Head of caudate nucleus (tissue), 42 donors: ENCODE results near the gene SCN4B.
A peak's percentile ranks its signal among the peaks of the same experiment; 100 is the strongest.

ENCODE experiments used
- DNase-seq, 42 donors: peaks; one replicate each; pipeline versions ENCODE4 v3.0.0 to v3.0.0-alpha.2; 2020 to 2021; ENCODE audit warnings: mixed read lengths in 7 of 42
- intact Hi-C: fragments of 100-400 bp; cut with DNase I; formaldehyde crosslinking; loops from one replicate; pipeline ENCODE4 v1.15.0; 2022

Gene SCN4B

DNA sequence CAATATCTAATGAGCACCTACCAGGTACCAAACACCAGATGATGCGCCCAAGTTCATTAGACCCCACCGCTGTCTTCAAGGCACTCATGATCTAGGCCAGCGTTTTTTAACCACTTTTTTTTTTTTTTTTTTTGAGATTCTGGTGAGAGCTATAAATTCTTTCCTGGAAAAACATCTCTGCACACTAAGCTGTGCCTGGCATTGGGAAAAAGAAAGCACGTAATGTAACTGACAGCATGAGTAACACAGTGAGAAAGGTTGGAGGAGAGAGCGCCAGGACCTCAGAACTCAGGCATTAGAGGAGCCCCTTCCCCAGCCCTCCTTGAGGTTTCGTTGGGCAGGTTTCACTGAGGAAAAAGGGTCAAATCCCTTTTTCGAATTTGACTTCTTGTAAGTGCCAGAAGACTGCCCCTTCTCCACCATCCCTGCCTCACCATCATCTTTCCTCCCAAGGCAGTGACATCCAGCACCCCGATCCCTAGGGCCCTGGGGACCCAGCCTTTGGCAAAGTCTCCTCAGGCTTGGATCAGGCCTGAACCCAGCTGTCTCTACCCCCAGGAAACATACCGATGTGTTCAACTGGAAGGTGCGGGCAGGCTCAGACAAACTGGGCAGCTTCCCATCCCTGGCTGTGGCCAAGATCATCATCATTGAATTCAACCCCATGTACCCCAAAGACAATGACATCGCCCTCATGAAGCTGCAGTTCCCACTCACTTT is 39.8 kb downstream of the SCN4B start:
- intact Hi-C loops: no loop called here

GRCh38 chr11:118111744-118112035 is 40.9 kb downstream of the SCN4B start:
- intact Hi-C loops: no loop called here
- DNase-seq: peak in 1 of 42 donors; percentile 19

More for the DNA sequence above, 39.8 kb downstream of the SCN4B start:
- DNase-seq: peak in 3 of 42 donors; percentile 35 to 52 (median 35)

DNA sequence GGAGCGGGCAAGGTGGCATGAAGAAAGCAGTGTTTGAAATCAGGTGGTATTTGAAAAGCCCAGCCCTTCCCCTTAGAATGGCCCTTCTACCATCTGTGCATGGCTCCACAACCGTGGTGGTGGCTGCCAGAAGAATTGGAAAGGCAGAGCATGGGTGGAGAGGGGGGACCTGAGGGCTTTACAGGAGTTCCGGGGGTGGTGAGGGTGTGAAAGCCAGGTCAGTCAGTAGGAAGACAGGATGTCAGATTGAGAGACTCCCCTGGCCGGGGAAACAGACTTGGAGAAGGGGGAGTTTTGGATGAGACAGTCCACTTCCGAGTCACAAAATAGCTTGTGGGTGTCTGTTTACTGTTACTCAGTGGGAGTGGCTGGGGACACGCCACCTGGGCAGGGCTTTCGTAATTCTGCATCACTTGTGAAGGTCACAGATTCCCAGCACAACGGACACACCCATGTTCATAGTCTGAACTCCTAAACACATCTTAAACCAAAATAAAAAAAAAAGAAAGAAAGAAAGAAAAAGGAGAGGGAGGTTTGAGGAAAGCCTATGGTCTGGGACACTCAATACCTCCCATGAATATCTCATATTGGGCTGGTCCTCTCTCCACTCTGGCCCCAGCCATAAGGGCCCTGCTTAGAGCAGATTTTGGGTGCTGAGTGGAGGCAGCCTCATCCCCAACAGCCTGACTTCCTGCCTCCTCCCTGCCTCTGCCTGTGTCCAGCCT is 41.4 kb downstream of the SCN4B start:
- intact Hi-C loops: no loop called here
- peak in 1 of 42 donors; percentile 16 for DNase-seq

DNA sequence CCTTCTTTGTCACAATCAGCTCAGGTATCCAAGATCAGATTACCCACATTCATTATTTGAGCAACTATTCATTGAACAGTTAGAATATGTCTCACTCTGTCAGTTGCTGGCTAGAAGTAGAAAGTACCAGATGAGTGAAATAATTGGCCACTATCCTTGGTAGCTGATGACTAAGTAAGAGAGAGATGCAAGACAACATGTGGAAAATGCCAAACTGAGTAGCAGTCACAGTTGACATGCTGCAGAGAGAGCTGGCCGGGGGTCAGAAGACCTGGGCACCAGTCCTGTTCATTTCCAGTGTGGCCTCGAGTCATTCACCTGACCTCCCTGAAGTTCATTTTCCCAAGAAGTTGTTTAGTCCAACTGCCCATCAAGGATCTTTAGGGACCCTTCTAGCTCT is 43.4 kb downstream of the SCN4B start:
- intact Hi-C loops: no loop called here

GRCh38 chr11:118108513-118108912 is 44.1 kb downstream of the SCN4B start:
- DNase-seq: no peak
- intact Hi-C loops: no loop called here

More for the DNA sequence above, 43.4 kb downstream of the SCN4B start:
- DNase-seq: peak in 1 of 42 donors; percentile 11

GRCh38 chr11:118106789-118107335 is 45.8 kb downstream of the SCN4B start:
- intact Hi-C loops: no loop called here
- DNase-seq: no peak

GRCh38 chr11:118105657-118106305 is 46.8 kb downstream of the SCN4B start:
- peak in 1 of 42 donors; percentile 30 for DNase-seq
- intact Hi-C loops: no loop called here

- DNase-seq: peak in 1 of 42 donors; percentile 21
- intact Hi-C loops: no loop called here
Observed at GRCh38 chr11:118104491-118104890, 48.1 kb downstream of the SCN4B start.

- intact Hi-C loops: no loop called here
- DNase-seq: peak in 2 of 42 donors; percentile 10 to 27
Observed at GRCh38 chr11:118102721-118103261, 49.8 kb downstream of the SCN4B start.

DNA sequence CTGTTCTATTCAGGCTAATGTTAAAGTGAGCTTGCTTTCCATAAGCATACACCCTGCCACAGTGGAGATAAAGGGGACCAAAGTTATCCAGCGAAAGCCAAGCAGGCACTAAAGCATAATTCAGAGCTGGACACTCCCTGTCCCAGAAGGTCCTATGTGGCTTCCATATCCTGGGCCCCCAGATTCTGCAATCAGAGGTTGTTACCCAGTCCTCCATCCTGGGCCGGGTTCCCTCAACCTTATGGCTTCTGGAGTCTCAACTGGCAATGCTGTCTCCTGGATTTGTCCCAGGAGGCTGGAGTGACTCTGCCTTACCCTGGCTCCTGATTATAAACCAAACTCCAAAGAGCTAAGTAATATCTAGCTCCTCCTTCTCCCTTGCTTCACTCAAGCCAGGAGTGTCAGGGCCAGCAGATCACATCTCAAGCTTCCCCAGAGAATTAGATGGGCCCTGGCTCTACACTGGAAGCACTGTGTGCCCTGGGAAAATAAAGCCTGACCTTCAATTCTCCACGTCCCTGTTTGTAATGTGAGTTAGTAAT is 51.9 kb downstream of the SCN4B start:
- peak in 3 of 42 donors; percentile 27 to 29 (median 27) for DNase-seq
- intact Hi-C loops: no loop called here

- intact Hi-C loops: no loop called here
- DNase-seq: peak in 2 of 42 donors; percentile 28 to 40
Observed at GRCh38 chr11:118099838-118100556, 52.6 kb downstream of the SCN4B start.

DNA sequence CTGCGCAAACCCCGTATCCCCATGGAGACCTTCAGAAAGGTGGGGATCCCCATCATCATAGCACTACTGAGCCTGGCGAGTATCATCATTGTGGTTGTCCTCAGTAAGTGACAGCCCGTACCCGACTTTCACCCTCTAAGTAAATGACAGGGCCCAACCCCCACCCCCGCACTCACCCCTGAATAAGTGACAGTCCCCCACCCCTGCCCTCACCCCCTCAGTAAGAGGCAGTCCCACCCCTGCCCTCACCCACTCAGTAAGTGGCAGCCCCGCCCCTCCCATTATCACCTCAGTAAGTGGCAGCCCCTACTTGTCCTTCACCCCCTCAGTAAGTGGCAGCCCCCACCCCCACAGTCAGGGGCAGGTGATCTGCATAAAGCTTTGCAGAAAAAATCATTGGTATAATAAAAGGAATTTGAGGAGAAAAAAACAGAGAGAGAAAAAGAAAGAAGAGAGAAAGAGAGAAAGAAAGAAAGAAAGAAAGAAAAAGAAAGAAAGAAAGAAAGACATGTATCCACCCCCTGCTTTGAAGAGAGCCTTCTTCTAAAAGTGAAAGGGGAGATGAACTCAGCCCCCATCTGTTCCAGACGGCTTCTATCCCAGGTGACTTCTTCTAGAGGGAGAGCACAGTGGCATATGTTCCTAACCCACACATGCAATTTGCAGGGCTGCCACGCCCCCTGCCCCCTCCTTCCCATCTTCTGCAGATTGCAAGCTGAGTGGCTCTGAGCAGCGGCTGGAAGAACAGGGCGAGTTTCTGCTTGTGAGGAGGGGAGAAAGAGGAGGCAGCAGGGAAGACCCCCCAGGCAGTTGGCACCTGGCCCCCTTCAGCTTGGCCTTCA is 53.4 kb downstream of the SCN4B start:
- DNase-seq: peak; percentile 45 to 94 (median 81)
- intact Hi-C loops: no loop called here

GRCh38 chr11:118095967-118096367 is 56.7 kb downstream of the SCN4B start:
- intact Hi-C loops: no loop called here
- no peak for DNase-seq

DNA sequence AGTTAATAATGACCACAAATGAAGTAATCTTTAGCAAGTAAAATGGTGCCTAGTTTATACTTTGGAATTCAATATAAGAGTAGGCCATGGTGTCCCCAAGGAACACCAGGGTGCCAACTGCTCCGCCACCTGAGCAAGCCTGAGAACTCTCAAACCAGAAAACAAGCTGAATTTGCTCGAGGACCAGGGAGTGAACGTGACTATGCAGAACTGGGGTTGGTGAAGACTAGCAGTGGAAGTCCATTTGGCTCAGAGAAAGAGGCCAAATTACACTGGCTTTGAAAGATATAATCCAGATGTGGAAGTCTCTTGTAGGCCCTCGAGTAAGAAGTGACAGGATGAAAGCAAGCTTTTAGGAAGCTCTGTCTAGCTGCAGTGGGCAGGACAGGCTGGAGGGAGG is 57.1 kb downstream of the SCN4B start:
- intact Hi-C loops: no loop called here
- DNase-seq: no peak

- no peak for DNase-seq
- intact Hi-C loops: no loop called here
Observed at GRCh38 chr11:118092907-118093571, 59.6 kb downstream of the SCN4B start.

GRCh38 chr11:118091690-118092089 is 60.9 kb downstream of the SCN4B start:
- no peak for DNase-seq
- intact Hi-C loops: no loop called here

- intact Hi-C loops: no loop called here
- DNase-seq: peak in 19 of 42 donors; percentile 22 to 77 (median 49)
Observed at GRCh38 chr11:118090545-118091162, 62.0 kb downstream of the SCN4B start.
